ENCODE results near the gene CNTN4.
A peak's percentile ranks its signal among the peaks of the same experiment; 100 is the strongest.
"Not testable (repeated sequence)": the region's sequence is repeated elsewhere in the genome, so short reads cannot be mapped to it uniquely, and the experiment has no call there.

The CNTN4 gene

DNA sequence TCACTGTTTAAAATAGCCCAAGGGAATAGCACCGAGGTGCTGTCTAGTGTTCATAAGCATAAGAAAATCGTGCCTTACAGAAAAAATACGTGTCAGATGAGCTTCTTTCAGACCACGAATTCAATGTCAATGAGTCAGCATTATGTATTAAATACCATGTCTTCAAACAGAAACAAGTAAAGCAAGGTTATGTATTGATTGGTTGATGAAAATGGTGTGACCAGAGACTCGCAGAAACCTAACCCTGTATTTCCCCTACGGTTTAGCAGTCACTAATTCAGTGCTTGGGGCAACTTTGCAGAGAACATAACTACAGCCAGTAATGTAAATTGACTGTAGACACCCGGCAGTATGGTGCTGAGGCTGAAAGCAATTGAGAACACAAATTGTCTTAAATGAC, 703.8 kb downstream of the CNTN4 start:
- Histone ChIP-seq H3K27ac (replicated peaks) (no peak overlapping the region), H3K27me3 (ENCODE audit: insufficient read depth, poor library complexity, severe bottlenecking) (no peaks in the 10 kb centered on the region), H3K4me3 (replicated peaks; ENCODE audit: insufficient read depth, low read length) (no peak overlapping the region)
- TF ChIP-seq, protein P1, sequence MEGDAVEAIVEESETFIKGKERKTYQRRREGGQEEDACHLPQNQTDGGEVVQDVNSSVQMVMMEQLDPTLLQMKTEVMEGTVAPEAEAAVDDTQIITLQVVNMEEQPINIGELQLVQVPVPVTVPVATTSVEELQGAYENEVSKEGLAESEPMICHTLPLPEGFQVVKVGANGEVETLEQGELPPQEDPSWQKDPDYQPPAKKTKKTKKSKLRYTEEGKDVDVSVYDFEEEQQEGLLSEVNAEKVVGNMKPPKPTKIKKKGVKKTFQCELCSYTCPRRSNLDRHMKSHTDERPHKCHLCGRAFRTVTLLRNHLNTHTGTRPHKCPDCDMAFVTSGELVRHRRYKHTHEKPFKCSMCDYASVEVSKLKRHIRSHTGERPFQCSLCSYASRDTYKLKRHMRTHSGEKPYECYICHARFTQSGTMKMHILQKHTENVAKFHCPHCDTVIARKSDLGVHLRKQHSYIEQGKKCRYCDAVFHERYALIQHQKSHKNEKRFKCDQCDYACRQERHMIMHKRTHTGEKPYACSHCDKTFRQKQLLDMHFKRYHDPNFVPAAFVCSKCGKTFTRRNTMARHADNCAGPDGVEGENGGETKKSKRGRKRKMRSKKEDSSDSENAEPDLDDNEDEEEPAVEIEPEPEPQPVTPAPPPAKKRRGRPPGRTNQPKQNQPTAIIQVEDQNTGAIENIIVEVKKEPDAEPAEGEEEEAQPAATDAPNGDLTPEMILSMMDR (IDR thresholded peaks at IDR 0.05; ENCODE audit: insufficient read depth, low read length): no peak
- TF ChIP-seq SPI1 (IDR thresholded peaks at IDR 0.05; ENCODE audit: borderline replicate concordance, low read depth): no peak
- DNase-seq (ENCODE audit: low read depth in 1 of 2, low spot score in 1 of 2): no peak

DNA sequence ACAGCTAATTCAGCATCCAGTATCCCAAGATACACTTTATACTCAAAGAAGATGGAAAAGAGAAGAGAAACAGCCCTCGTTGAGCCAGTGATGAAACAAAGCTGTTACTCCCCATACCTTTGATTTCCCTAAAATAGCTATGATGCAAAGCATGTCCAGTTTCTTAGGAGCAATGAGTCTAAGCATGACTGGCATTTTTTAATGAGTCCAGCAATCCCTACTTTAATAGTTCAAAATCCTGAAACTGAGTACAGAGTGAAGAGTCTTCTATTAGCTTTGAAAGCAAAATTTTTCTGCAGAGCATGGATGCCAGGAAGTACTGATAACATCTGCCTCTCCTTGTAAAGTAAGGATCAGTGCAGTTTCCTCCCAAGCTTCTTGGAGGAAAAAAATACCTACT, 708.8 kb downstream of the CNTN4 start:
- Histone ChIP-seq H3K27me3 (ENCODE audit: insufficient read depth, poor library complexity, severe bottlenecking) (no peaks in the 10 kb centered on the region), H3K4me3 (replicated peaks; ENCODE audit: insufficient read depth, low read length) (no peak overlapping the region), H3K27ac (replicated peaks) (no peak overlapping the region)
- TF ChIP-seq SPI1 (IDR thresholded peaks at IDR 0.05; ENCODE audit: borderline replicate concordance, low read depth): no peak
- no peak for TF ChIP-seq POLR2AphosphoS5 (IDR thresholded peaks at IDR 0.05; ENCODE audit: low read depth)
- DNase-seq (ENCODE audit: low read depth in 1 of 2, low spot score in 1 of 2): no peak

DNA sequence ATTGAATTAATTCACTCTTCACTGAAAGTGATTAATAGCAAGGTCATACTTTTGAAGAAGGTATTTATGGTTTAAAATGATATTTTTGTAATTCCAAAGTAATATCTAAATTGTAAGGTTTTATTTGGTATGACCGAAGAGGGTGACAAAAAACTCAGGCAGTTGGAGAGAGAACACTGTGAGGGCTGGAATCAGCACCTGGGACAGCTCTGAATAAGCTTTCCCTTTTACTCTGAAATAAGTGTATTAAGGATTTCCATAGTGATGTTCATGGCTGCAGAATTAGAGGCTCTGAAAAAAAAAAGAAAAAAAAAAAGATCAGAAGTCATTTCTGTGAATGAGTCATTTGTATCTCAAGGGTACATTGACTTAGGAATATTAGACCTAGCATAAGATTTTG, 712.1 kb downstream of the CNTN4 start:
- H3K4me3 ChIP-seq (replicated peaks; ENCODE audit: insufficient read depth, low read length): no peak overlapping the region
- no peak for TF ChIP-seq GABPA (IDR thresholded peaks at IDR 0.05; ENCODE audit: low read depth)
- TF ChIP-seq, protein P2, sequence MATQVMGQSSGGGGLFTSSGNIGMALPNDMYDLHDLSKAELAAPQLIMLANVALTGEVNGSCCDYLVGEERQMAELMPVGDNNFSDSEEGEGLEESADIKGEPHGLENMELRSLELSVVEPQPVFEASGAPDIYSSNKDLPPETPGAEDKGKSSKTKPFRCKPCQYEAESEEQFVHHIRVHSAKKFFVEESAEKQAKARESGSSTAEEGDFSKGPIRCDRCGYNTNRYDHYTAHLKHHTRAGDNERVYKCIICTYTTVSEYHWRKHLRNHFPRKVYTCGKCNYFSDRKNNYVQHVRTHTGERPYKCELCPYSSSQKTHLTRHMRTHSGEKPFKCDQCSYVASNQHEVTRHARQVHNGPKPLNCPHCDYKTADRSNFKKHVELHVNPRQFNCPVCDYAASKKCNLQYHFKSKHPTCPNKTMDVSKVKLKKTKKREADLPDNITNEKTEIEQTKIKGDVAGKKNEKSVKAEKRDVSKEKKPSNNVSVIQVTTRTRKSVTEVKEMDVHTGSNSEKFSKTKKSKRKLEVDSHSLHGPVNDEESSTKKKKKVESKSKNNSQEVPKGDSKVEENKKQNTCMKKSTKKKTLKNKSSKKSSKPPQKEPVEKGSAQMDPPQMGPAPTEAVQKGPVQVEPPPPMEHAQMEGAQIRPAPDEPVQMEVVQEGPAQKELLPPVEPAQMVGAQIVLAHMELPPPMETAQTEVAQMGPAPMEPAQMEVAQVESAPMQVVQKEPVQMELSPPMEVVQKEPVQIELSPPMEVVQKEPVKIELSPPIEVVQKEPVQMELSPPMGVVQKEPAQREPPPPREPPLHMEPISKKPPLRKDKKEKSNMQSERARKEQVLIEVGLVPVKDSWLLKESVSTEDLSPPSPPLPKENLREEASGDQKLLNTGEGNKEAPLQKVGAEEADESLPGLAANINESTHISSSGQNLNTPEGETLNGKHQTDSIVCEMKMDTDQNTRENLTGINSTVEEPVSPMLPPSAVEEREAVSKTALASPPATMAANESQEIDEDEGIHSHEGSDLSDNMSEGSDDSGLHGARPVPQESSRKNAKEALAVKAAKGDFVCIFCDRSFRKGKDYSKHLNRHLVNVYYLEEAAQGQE (IDR thresholded peaks at IDR 0.05; ENCODE audit: insufficient replicate concordance, low read depth): peak; percentile 90
- no peaks in the 10 kb centered on the region for H3K27me3 ChIP-seq (ENCODE audit: insufficient read depth, poor library complexity, severe bottlenecking)
- DNase-seq (ENCODE audit: low read depth in 1 of 2, low spot score in 1 of 2): no peak
- H3K27ac ChIP-seq (replicated peaks): no peak overlapping the region

DNA sequence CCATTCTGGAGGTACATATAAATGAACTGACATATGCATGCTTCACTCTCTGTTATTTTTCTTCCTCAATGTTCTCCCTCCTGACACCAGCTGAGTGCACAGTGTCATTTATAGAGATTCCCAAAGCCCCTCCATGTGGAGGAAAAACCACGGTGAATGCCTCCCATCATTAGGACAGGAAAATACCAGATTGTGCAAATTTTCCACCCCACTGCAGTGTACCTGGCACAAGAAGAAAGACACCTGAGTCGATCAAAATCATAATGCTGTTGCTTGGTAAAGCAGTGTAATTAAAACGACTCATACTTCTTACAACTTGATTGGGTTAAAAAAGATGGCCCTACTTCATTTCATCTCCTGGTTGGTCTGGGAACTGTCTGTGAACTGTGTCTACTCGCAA, 720.9 kb downstream of the CNTN4 start:
- TF ChIP-seq GABPA (IDR thresholded peaks at IDR 0.05; ENCODE audit: low read depth): no peak
- TF ChIP-seq, protein P2 (IDR thresholded peaks at IDR 0.05; ENCODE audit: insufficient replicate concordance, low read depth): no peak
- no peak for TF ChIP-seq POLR2AphosphoS5 (IDR thresholded peaks at IDR 0.05; ENCODE audit: low read depth)
- TF ChIP-seq, protein P1 (IDR thresholded peaks at IDR 0.05; ENCODE audit: insufficient read depth, low read length): no peak
- no peak for TF ChIP-seq SPI1 (IDR thresholded peaks at IDR 0.05; ENCODE audit: borderline replicate concordance, low read depth)
- H3K27ac ChIP-seq (replicated peaks): no peak overlapping the region
- no peaks in the 10 kb centered on the region for H3K27me3 ChIP-seq (ENCODE audit: insufficient read depth, poor library complexity, severe bottlenecking)
- H3K4me3 ChIP-seq (replicated peaks; ENCODE audit: insufficient read depth, low read length): no peak overlapping the region
- no peak for DNase-seq (ENCODE audit: low read depth in 1 of 2, low spot score in 1 of 2)

DNA sequence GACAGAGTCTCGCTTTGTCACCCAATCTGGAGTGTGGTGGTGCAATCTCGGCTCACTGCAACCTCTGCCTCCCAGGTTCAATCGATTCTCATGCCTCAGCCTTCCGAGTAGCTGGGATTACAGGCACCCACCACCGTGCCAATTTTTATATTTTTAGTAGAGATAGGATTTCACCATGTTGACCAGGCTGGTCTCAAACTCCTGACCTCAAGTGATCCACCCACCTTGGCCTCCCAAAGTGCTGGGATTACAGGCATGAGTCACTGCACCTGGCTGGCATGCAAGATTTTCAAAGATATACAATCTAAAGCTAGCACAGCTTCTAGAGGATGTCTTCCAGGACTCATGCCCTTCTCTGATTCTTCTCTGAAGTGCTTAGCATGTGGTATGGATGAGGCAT, 722.3 kb downstream of the CNTN4 start:
- not testable (repeated sequence) for H3K27me3 ChIP-seq (ENCODE audit: insufficient read depth, poor library complexity, severe bottlenecking); DNase-seq (ENCODE audit: low read depth in 1 of 2, low spot score in 1 of 2); H3K4me3 ChIP-seq (replicated peaks; ENCODE audit: insufficient read depth, low read length); H3K27ac ChIP-seq (replicated peaks)
